IMR-90 (cell line): ENCODE data around the gene RIMS1. TPM values are rescaled to one million over a fixed set of nuclear protein-coding genes. Genes with fewer than 3 reads are reported as not detected.

Experiments used
- ATAC-seq: fragments of 200-7000 bp; cut with Tn5 transposase; 2 replicates; pipeline ENCODE4 v1.9.1; 2020; ENCODE audit warnings: low read depth, mild to moderate bottlenecking, moderate library complexity
- BruUV-seq: library from RNA; stranded (reverse); fragments of 400-500 nt; replicated peaks from 2 replicates; lab custom pipeline; 2021; lab: Mats Ljungman, UMichigan
- CTCF ChIA-PET: fragments of 300-600 bp; formaldehyde crosslinking; extraction: SDS; loops from one replicate; lab custom pipeline; 2021; ENCODE audit warnings: antibody characterized with exemption; lab: Yijun Ruan, JAX
- POLR2A ChIA-PET: fragments of 300-600 bp; sonication (Branson Sonifier 250); formaldehyde crosslinking; loops from one replicate; lab custom pipeline; 2022; ENCODE audit warnings: antibody characterized with exemption; ENCODE audit not compliant: unreplicated experiment; lab: Charles Lee
- DNase-seq: peaks from one replicate; pipeline ENCODE4 v3.0.0; 2013
- H2AFZ ChIP-seq: replicated peaks from 2 replicates; pipeline ENCODE3; 2013; ENCODE audit warnings: low read length, mild to moderate bottlenecking; ENCODE audit not compliant: poor library complexity
- H2AK5ac ChIP-seq: 2 replicates; pipeline ENCODE4 v1.6.1; 2013; ENCODE audit warnings: low read depth, low read length, inconsistent platforms
- H2AK9ac ChIP-seq: replicated peaks from 2 replicates; pipeline ENCODE3; 2013; ENCODE audit warnings: mild to moderate bottlenecking, low read depth, low read length, moderate library complexity; ENCODE audit not compliant: poor library complexity
- H2BK120ac ChIP-seq: 2 replicates; pipeline ENCODE4 v1.6.1; 2013; ENCODE audit warnings: low read depth, low read length, inconsistent platforms
- H2BK15ac ChIP-seq: 3 replicates; pipeline ENCODE4 v1.6.1; 2013; ENCODE audit warnings: low read depth, low read length, inconsistent platforms
- H2BK20ac ChIP-seq: 2 replicates; pipeline ENCODE4 v1.6.1; 2013; ENCODE audit warnings: low read depth, mild to moderate bottlenecking, inconsistent platforms, low read length, moderate library complexity
- H2BK5ac ChIP-seq: 2 replicates; pipeline ENCODE4 v1.6.1; 2013; ENCODE audit warnings: mild to moderate bottlenecking, low read depth, low read length, inconsistent platforms; ENCODE audit not compliant: poor library complexity, severe bottlenecking
- H3K14ac ChIP-seq: replicated peaks from 2 replicates; pipeline ENCODE4 v1.6.1; 2013; ENCODE audit warnings: low read depth, low read length, inconsistent platforms
- H3K18ac ChIP-seq: 2 replicates; pipeline ENCODE4 v1.6.1; 2013; ENCODE audit warnings: low read depth, low read length, control low read depth
- H3K23ac ChIP-seq: 2 replicates; pipeline ENCODE4 v1.6.1; 2013; ENCODE audit warnings: low read depth, low read length, inconsistent platforms
- H3K27ac ChIP-seq: 2 replicates; pipeline ENCODE4 v1.5.1; 2013; ENCODE audit warnings: mild to moderate bottlenecking, control low read depth, low read length; ENCODE audit not compliant: insufficient read depth
- H3K27me3 ChIP-seq: 2 replicates; pipeline ENCODE4 v1.6.1; 2013; ENCODE audit warnings: low read length; ENCODE audit not compliant: control insufficient read depth, insufficient read depth
- H3K36me3 ChIP-seq: 2 replicates; pipeline ENCODE4 v1.6.1; 2013; ENCODE audit warnings: low read length, mixed read lengths; ENCODE audit not compliant: control insufficient read depth, insufficient read depth
- H3K4ac ChIP-seq: 2 replicates; pipeline ENCODE4 v1.6.1; 2013; ENCODE audit warnings: low read depth, low read length, inconsistent platforms
- H3K4me1 ChIP-seq: 2 replicates; pipeline ENCODE4 v1.6.1; 2013; ENCODE audit warnings: low read length, mixed read lengths; ENCODE audit not compliant: control insufficient read depth, insufficient read depth
- H3K4me2 ChIP-seq: 2 replicates; pipeline ENCODE4 v1.6.1; 2013; ENCODE audit warnings: low read depth, mild to moderate bottlenecking, control low read depth, low read length, moderate library complexity
- H3K4me3 ChIP-seq: 2 replicates; pipeline ENCODE4 v1.5.1; 2013; ENCODE audit warnings: low read depth, mild to moderate bottlenecking, control low read depth, low read length, moderate library complexity; ENCODE audit not compliant: insufficient read depth
- H3K56ac ChIP-seq: 2 replicates; pipeline ENCODE4 v1.6.1; 2013; ENCODE audit warnings: low read length, inconsistent platforms; ENCODE audit not compliant: insufficient read depth; ENCODE audit errors: extremely low read depth
- H3K79me1 ChIP-seq, 2 experiments: 2 replicates each; pipeline ENCODE4 v1.6.1; 2013; ENCODE audit warnings: low read length in 2 of 2, inconsistent platforms in 1 of 2, low read depth in 1 of 2
- H3K9ac ChIP-seq: 2 replicates; pipeline ENCODE4 v1.6.1; 2013; ENCODE audit warnings: low read depth, low read length, control low read depth
- H3K9me1 ChIP-seq: 2 replicates; pipeline ENCODE4 v1.6.1; 2013; ENCODE audit warnings: low read length, inconsistent platforms; ENCODE audit not compliant: insufficient read depth
- H3K9me3 ChIP-seq: 2 replicates; pipeline ENCODE4 v1.6.1; 2013; ENCODE audit warnings: low read length; ENCODE audit not compliant: control insufficient read depth, insufficient read depth
- H4K20me1 ChIP-seq: 2 replicates; pipeline ENCODE4 v1.6.1; 2013; ENCODE audit warnings: low read length, inconsistent platforms; ENCODE audit not compliant: insufficient read depth
- H4K5ac ChIP-seq: 2 replicates; pipeline ENCODE4 v1.6.1; 2013; ENCODE audit warnings: mild to moderate bottlenecking, low read depth, low read length, control low read depth
- H4K8ac ChIP-seq, 2 experiments: 2 replicates each; pipeline ENCODE4 v1.6.1; 2013; ENCODE audit warnings: low read depth in 2 of 2, low read length in 2 of 2, control low read depth in 1 of 2, inconsistent platforms in 1 of 2
- H4K91ac ChIP-seq: 2 replicates; pipeline ENCODE4 v1.6.1; 2013; ENCODE audit warnings: low read depth, low read length, inconsistent platforms; ENCODE audit not compliant: insufficient read depth
- BHLHE40 ChIP-seq: fragments of 150-350 bp; IDR thresholded peaks from 2 replicates; pipeline ENCODE4 v1.6.1; 2016; ENCODE audit warnings: mild to moderate bottlenecking, low read depth, low read length
- CEBPB ChIP-seq: IDR thresholded peaks from 2 replicates; pipeline ENCODE4 v1.6.1; 2012; ENCODE audit warnings: low read depth, low read length, improper control_type of control experiment
- CHD1 ChIP-seq: IDR thresholded peaks from 2 replicates; pipeline ENCODE4 v1.6.1; 2012; ENCODE audit warnings: low read depth, low read length, improper control_type of control experiment
- CTCF ChIP-seq: conservative IDR thresholded peaks from 2 replicates; pipeline ENCODE4 v1.5.1; 2012; ENCODE audit warnings: mild to moderate bottlenecking, low read depth, low read length, improper control_type of control experiment
- ELK1 ChIP-seq: fragments of 150-350 bp; IDR thresholded peaks from 2 replicates; pipeline ENCODE4 v1.6.1; 2016; ENCODE audit warnings: low read depth, mild to moderate bottlenecking, low read length, moderate library complexity, borderline replicate concordance
- MAZ ChIP-seq: IDR thresholded peaks from 2 replicates; pipeline ENCODE4 v1.6.1; 2012; ENCODE audit warnings: low read depth, mild to moderate bottlenecking, low read length, improper control_type of control experiment, moderate library complexity, borderline replicate concordance
- NFE2L2 ChIP-seq: fragments of 150-350 bp; IDR thresholded peaks from 2 replicates; pipeline ENCODE4 v1.6.1; 2016; ENCODE audit warnings: low read depth, mild to moderate bottlenecking, low read length
- POLR2A ChIP-seq: IDR thresholded peaks from 2 replicates; pipeline ENCODE4 v1.6.1; 2012; ENCODE audit warnings: mild to moderate bottlenecking, low read depth, low read length
- RCOR1 ChIP-seq: IDR thresholded peaks from 2 replicates; pipeline ENCODE4 v1.6.1; 2012; ENCODE audit warnings: mild to moderate bottlenecking, low read length, improper control_type of control experiment; ENCODE audit not compliant: insufficient replicate concordance
- RFX5 ChIP-seq: IDR thresholded peaks from 2 replicates; pipeline ENCODE4 v1.8.0; 2012; ENCODE audit warnings: low read depth, mild to moderate bottlenecking, low read length, moderate library complexity
- SMC3 ChIP-seq: fragments of 150-350 bp; IDR thresholded peaks from 2 replicates; pipeline ENCODE4 v1.6.1; 2016; ENCODE audit warnings: low read depth, mild to moderate bottlenecking, antibody characterized with exemption, low read length, moderate library complexity
- USF2 ChIP-seq: fragments of 150-350 bp; IDR thresholded peaks from 2 replicates; pipeline ENCODE4 v1.6.1; 2017; ENCODE audit warnings: mild to moderate bottlenecking, antibody characterized with exemption, low read length, low read depth
- WGBS, 2 experiments: methylation state at CpG; one replicate each; pipeline versions ENCODE4 v1.1.5 to v1.1.7; 2013; ENCODE audit warnings: missing lambda C conversion rate in 2 of 2; ENCODE audit not compliant: insufficient read length in 1 of 2; ENCODE audit errors: extremely low coverage in 2 of 2; 5-methylcytosine and 5-hydroxymethylcytosine counted together
- dilution Hi-C: fragments of 300-500 bp; cut with HindIII; formaldehyde crosslinking; loops from one replicate; pipeline ENCODE4 v1.14.3; 2018; ENCODE audit warnings: low sequenced_read_pairs; ENCODE audit not compliant: unreplicated experiment
- in situ Hi-C: fragments of 300-500 bp; cut with MboI; formaldehyde crosslinking; loops from 3 replicates; pipeline ENCODE4 v1.14.3; 2019; ENCODE audit warnings: low sequenced_read_pairs, inconsistent platforms, mixed read lengths
- intact Hi-C: fragments of 100-400 bp; cut with micrococcal nuclease; formaldehyde crosslinking; loops from 2 replicates; pipeline ENCODE4 v1.10.0; 2022
- polyA plus RNA-seq, 3 experiments: library from polyadenylated mRNA; depleted of rRNA; stranded (reverse); fragments of >200 nt; gene quantifications; 2 replicates each; pipeline ENCODE4 v1.2.3, GENCODE V29; 2012; ENCODE audit warnings: low replicate concordance in 1 of 3
- total RNA-seq: library from RNA; depleted of rRNA; stranded (reverse); fragments of >200 nt; gene quantifications from 2 replicates; pipeline ENCODE4 v1.2.3, GENCODE V29; 2012

The RIMS1 gene
- total and polyA plus RNA-seq, 2 of the 4 experiments (the other 2 are of a cell fraction): 0.44 to 3.8 TPM

GRCh38 chr6:71852948-71853347, 33.4 kb upstream of the RIMS1 start:
- BruUV-seq: no TSS peak
- CTCF ChIA-PET: no interaction called here
- Histone ChIP-seq H2AK5ac (no peak overlapping the region), H2BK120ac (no peak overlapping the region), H3K79me1 (no peaks in the 10 kb centered on the region), H2BK5ac (no peak overlapping the region), H3K23ac (no peak overlapping the region), H3K9ac (no peak overlapping the region), H3K27ac (no peak overlapping the region), H3K56ac (no peak overlapping the region), H3K27me3 (no peaks in the 10 kb centered on the region), H4K5ac (no peak overlapping the region), H2BK15ac (no peak overlapping the region), H4K20me1 (no peaks in the 10 kb centered on the region), H2BK20ac (no peak overlapping the region), H3K4me2 (no peak overlapping the region), H3K4me1 (no peaks in the 10 kb centered on the region), H4K8ac (no peak overlapping the region), H3K18ac (no peak overlapping the region), H3K36me3 (no peaks in the 10 kb centered on the region), H2AFZ (no peak overlapping the region), H4K91ac (no peak overlapping the region), H3K4ac (no peak overlapping the region), H2AK9ac (no peak overlapping the region), H3K9me1 (no peaks in the 10 kb centered on the region), H3K9me3 (no peaks in the 10 kb centered on the region), H3K4me3 (no peak overlapping the region), H3K14ac (no peak overlapping the region)
- TF ChIP-seq RCOR1 (no peak), ELK1 (no peak), CTCF (no peak), SMC3 (no peak), CEBPB (no peak), RFX5 (no peak), NFE2L2 (no peak), USF2 (no peak), POLR2A (no peak), BHLHE40 (no peak), MAZ (no peak), CHD1 (no peak)
- ATAC-seq (no peak), DNase-seq (no peak)
- in situ Hi-C loops: no loop called here
- dilution Hi-C loops: no loop called here
- no CpG with 5 or more reads among the region's 3 CpGs for WGBS, 2 experiments
- POLR2A ChIA-PET: no interaction called here
- intact Hi-C loops: no loop called here
